Activated effector memory CD4-positive, alpha-beta T cell treated with Interleukin-2 at 50 U/mL for 16 hours (primary cell): ENCODE data around the gene MRPL23.

Source experiments
- DNase-seq: peaks from one replicate; pipeline ENCODE4 v3.0.0-alpha.2; 2020

MRPL23 gene

GRCh38 chr11:1921574-1922141, 25.5 kb upstream of the MRPL23 start:
- DNase-seq, result no peak

- no peak for DNase-seq
Observed at GRCh38 chr11:1922481-1923081, 24.6 kb upstream of the MRPL23 start.

GRCh38 chr11:1923201-1923956, 23.8 kb upstream of the MRPL23 start:
- no peak for DNase-seq

GRCh38 chr11:1924181-1924580, 23.0 kb upstream of the MRPL23 start:
- no peak for DNase-seq

GRCh38 chr11:1924646-1925372, 22.3 kb upstream of the MRPL23 start:
- no peak for DNase-seq

- DNase-seq, result no peak
Observed at GRCh38 chr11:1925373-1926155, 21.6 kb upstream of the MRPL23 start.

GRCh38 chr11:1926156-1927025, 20.7 kb upstream of the MRPL23 start:
- DNase-seq, result no peak

- DNase-seq, result no peak
Observed at GRCh38 chr11:1927026-1927847, 19.9 kb upstream of the MRPL23 start.

GRCh38 chr11:1927848-1928469, 19.2 kb upstream of the MRPL23 start:
- DNase-seq, result no peak

GRCh38 chr11:1928470-1928890, 18.7 kb upstream of the MRPL23 start:
- DNase-seq, result no peak

- DNase-seq, result no peak
Observed at GRCh38 chr11:1928891-1929541, 18.1 kb upstream of the MRPL23 start.

GRCh38 chr11:1929621-1930461, 17.3 kb upstream of the MRPL23 start:
- no peak for DNase-seq

- no peak for DNase-seq
Observed at GRCh38 chr11:1930462-1930830, 16.7 kb upstream of the MRPL23 start.

GRCh38 chr11:1931341-1932104, 15.6 kb upstream of the MRPL23 start:
- no peak for DNase-seq

GRCh38 chr11:1932105-1932480, 15.0 kb upstream of the MRPL23 start:
- DNase-seq, result no peak

- no peak for DNase-seq
Observed at GRCh38 chr11:1932681-1933080, 14.5 kb upstream of the MRPL23 start.

- no peak for DNase-seq
Observed at GRCh38 chr11:1933416-1934334, 13.5 kb upstream of the MRPL23 start.
